HEK293T (cell line): ENCODE data around the gene OR51G1.
"Not testable (repeated sequence)": the region's sequence is repeated elsewhere in the genome, so short reads cannot be mapped to it uniquely, and the experiment has no call there.

ENCODE experiments used
- CTCF ChIA-PET: fragments of 350-600 bp; formaldehyde crosslinking; extraction: SDS; loops from one replicate; lab custom pipeline; 2021; ENCODE audit warnings: antibody characterized with exemption, inconsistent platforms; lab: Yijun Ruan, JAX
- POLR2A ChIA-PET: fragments of 350-600 bp; formaldehyde crosslinking; extraction: SDS; loops from one replicate; lab custom pipeline; 2020; ENCODE audit warnings: antibody characterized with exemption, inconsistent platforms; lab: Yijun Ruan, JAX
- DNase-seq: peaks from one replicate; pipeline ENCODE4 v3.0.0; 2012; ENCODE audit warnings: mixed read lengths; ENCODE audit errors: extremely low spot score
- ARNT ChIP-seq: fragments of 450-650 bp; IDR thresholded peaks from 2 replicates; pipeline ENCODE4 v1.6.1; 2017; ENCODE audit warnings: mild to moderate bottlenecking
- BHLHE40 ChIP-seq: fragments of 450-650 bp; IDR thresholded peaks from 2 replicates; pipeline ENCODE4 v1.6.1; 2016; ENCODE audit warnings: mild to moderate bottlenecking, moderate library complexity, borderline replicate concordance
- CTBP1 ChIP-seq: fragments of 450-650 bp; IDR thresholded peaks from 2 replicates; pipeline ENCODE4 v1.6.1; 2016; ENCODE audit warnings: borderline replicate concordance
- ELF4 ChIP-seq: fragments of 450-650 bp; IDR thresholded peaks from 2 replicates; pipeline ENCODE4 v1.6.1; 2017; ENCODE audit warnings: antibody characterized with exemption
- FOXA1 ChIP-seq: fragments of 450-650 bp; IDR thresholded peaks from 2 replicates; pipeline ENCODE4 v1.6.1; 2016; ENCODE audit warnings: mild to moderate bottlenecking
- FOXK2 ChIP-seq: fragments of 450-650 bp; IDR thresholded peaks from 2 replicates; pipeline ENCODE4 v1.6.1; 2016; ENCODE audit warnings: mild to moderate bottlenecking
- FOXM1 ChIP-seq: fragments of 450-650 bp; IDR thresholded peaks from 2 replicates; pipeline ENCODE4 v1.6.1; 2017; ENCODE audit warnings: mild to moderate bottlenecking, borderline replicate concordance
- HDGF ChIP-seq: fragments of 450-650 bp; IDR thresholded peaks from 2 replicates; pipeline ENCODE4 v1.6.1; 2017; ENCODE audit warnings: antibody characterized with exemption, borderline replicate concordance
- L3MBTL2 ChIP-seq: fragments of 450-650 bp; conservative IDR thresholded peaks from 2 replicates; pipeline ENCODE4 v1.6.1; 2016; ENCODE audit warnings: mild to moderate bottlenecking
- LEF1 ChIP-seq: fragments of 450-650 bp; IDR thresholded peaks from 2 replicates; pipeline ENCODE4 v1.6.1; 2017; ENCODE audit warnings: mild to moderate bottlenecking, borderline replicate concordance
- NFRKB ChIP-seq: fragments of 450-650 bp; IDR thresholded peaks from 2 replicates; pipeline ENCODE4 v1.6.1; 2016; ENCODE audit warnings: mild to moderate bottlenecking, moderate library complexity
- SP1 ChIP-seq: fragments of 450-650 bp; IDR thresholded peaks from 2 replicates; pipeline ENCODE4 v1.6.1; 2017
- SUZ12 ChIP-seq: fragments of 450-650 bp; IDR thresholded peaks from 2 replicates; pipeline ENCODE4 v1.6.1; 2016; ENCODE audit warnings: mild to moderate bottlenecking
- TARDBP ChIP-seq: fragments of 450-650 bp; IDR thresholded peaks from 2 replicates; pipeline ENCODE4 v1.6.1; 2016
- ZNF384 ChIP-seq: fragments of 450-650 bp; IDR thresholded peaks from 2 replicates; pipeline ENCODE4 v1.6.1; 2016
- TF ChIP-seq, protein P1 (sequence below): fragments of 450-650 bp; IDR thresholded peaks from 2 replicates; pipeline ENCODE4 v1.6.1; 2016

OR51G1 gene, protein sequence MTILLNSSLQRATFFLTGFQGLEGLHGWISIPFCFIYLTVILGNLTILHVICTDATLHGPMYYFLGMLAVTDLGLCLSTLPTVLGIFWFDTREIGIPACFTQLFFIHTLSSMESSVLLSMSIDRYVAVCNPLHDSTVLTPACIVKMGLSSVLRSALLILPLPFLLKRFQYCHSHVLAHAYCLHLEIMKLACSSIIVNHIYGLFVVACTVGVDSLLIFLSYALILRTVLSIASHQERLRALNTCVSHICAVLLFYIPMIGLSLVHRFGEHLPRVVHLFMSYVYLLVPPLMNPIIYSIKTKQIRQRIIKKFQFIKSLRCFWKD

DNA sequence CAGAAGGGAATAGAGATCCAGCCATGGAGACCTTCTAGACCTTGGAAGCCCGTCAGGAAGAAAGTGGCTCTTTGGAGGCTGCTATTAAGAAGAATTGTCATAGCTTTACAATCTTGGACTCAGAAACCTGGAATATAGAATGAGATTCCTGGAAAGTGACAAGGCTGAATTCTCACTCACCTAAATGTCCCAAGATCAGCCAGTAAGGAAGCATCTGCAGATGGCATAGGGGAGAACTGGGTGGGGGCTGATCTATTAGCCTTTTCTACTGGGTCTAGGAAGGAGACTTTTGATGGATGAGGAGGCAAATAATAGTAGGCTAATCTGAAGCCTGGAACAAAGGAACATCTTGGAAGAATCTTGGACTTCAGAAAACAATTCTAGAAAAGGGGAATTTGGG lies at the start of gene OR51G1:
Gene OR51G1, minus strand, starts transcription at position 101 of the 400 bp plus-strand sequence. Its CDS starts 0 bp downstream, at position 101.
- CTCF ChIA-PET: no interaction called here
- POLR2A ChIA-PET: no interaction called here

DNA sequence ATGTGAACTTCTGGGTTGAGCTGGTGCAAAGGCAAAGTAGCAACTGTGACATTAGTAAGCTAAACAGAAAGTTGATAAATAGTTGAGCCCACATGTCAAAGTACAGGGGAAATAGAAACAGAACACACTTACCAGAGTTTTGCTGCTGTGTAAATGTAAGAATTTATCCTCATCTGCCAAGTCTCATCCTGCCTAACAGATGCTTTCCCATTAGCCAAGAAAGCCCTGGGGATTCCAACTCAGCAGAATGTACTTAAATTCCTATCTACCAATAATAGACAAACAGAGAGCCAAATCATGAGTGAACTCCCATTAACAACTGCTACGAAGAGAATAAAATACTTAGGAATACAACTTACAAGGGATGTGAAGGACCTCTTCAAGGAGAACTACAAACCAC lies 38.7 kb upstream of the OR51G1 start:
- no peak for TF ChIP-seq ZNF384
- no peak for DNase-seq
- ChIA-PET POLR2A (no interaction called here), CTCF (no interaction called here)

More for the DNA sequence above, at the start of gene OR51G1:
- DNase-seq: no peak
- TF ChIP-seq SUZ12: no peak
- no peak for TF ChIP-seq SP1
- TF ChIP-seq CTBP1: no peak
- no peak for TF ChIP-seq NFRKB
- no peak for TF ChIP-seq FOXK2
- no peak for TF ChIP-seq TARDBP
- TF ChIP-seq BHLHE40: no peak
- no peak for TF ChIP-seq ELF4
- no peak for TF ChIP-seq HDGF
- no peak for TF ChIP-seq L3MBTL2
- no peak for TF ChIP-seq FOXA1
- no peak for TF ChIP-seq LEF1
- TF ChIP-seq FOXM1: no peak
- no peak for TF ChIP-seq ZNF384
- TF ChIP-seq ARNT: no peak
- TF ChIP-seq, protein P1, sequence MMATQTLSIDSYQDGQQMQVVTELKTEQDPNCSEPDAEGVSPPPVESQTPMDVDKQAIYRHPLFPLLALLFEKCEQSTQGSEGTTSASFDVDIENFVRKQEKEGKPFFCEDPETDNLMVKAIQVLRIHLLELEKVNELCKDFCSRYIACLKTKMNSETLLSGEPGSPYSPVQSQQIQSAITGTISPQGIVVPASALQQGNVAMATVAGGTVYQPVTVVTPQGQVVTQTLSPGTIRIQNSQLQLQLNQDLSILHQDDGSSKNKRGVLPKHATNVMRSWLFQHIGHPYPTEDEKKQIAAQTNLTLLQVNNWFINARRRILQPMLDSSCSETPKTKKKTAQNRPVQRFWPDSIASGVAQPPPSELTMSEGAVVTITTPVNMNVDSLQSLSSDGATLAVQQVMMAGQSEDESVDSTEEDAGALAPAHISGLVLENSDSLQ: no peak

DNA sequence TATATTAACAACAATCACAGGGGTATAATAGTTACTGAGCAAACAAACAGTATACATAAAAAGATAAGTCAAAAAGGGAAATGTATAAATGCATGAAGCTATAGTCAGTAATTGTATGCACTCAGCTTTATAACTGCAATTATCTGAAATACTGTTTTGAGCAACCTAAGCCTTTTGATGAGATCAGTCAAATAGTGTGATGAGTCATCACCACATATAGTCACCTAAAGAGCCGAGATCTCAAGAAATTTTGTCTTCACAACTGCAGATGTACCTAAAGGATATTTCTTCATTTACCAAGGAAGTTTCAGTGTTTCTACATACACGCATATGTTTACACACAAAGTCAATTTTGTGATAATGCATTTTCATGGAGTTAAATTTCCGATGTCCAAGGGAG lies 36.7 kb upstream of the OR51G1 start:
- DNase-seq: no peak
- POLR2A ChIA-PET: no interaction called here
- CTCF ChIA-PET: no interaction called here
- no peak for TF ChIP-seq SP1
- no peak for TF ChIP-seq FOXA1
- no peak for TF ChIP-seq BHLHE40
- TF ChIP-seq L3MBTL2: no peak
- TF ChIP-seq TARDBP: no peak
- TF ChIP-seq ZNF384: no peak
- no peak for TF ChIP-seq HDGF
- TF ChIP-seq ARNT: no peak
- TF ChIP-seq, protein P1: no peak

DNA sequence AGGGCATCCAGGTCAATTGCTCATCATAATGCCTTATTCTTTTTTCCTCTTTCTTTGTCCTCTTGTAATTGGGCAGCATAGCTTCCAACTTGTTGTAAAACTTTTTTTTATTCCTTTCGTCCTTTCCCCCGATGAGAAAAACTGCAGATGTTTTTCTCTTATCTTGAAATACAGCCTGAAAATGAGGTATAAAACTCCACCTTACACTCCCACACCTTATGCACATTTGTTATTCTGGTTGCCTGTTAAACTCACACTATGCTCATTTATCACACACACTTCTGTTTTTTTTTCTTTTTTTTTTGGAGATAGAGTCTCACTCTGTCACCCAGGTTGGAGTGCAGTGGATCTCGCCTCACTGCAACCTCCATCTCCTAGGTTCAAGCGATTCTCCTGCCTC lies 33.3 kb upstream of the OR51G1 start:
- TF ChIP-seq BHLHE40: no peak
- TF ChIP-seq SP1: no peak
- no peak for TF ChIP-seq FOXA1
- TF ChIP-seq HDGF: no peak
- TF ChIP-seq TARDBP: no peak
- no peak for TF ChIP-seq CTBP1
- TF ChIP-seq FOXM1: no peak
- TF ChIP-seq ZNF384: no peak
- TF ChIP-seq SUZ12: no peak
- ChIA-PET CTCF (no interaction called here), POLR2A (no interaction called here)
- DNase-seq: no peak

DNA sequence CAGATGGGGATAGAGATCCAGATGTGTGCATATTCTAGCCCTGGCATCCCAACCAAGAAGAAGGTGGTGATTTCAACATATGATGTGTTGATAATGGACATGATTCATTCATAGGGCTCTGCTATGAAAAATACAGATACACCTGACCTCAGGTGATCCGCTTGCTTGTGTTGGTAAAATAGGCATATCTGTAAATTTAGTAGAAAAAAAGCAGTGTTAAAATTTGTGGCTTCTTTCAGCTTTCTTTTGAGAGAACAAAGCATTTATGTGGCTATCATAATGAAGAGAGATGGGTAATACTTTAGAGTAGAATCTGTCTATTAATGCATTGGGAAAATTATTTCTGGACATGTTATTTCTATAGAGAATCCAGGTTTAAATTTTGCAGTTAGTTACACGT lies 31.5 kb upstream of the OR51G1 start, which contains the start of gene OR51A2:
Gene OR51A2, minus strand, starts transcription at position 101 of the 400 bp plus-strand sequence. Its CDS starts 0 bp downstream, at position 101.
- CTCF ChIA-PET, DNase-seq, POLR2A ChIA-PET: not testable (repeated sequence)

DNA sequence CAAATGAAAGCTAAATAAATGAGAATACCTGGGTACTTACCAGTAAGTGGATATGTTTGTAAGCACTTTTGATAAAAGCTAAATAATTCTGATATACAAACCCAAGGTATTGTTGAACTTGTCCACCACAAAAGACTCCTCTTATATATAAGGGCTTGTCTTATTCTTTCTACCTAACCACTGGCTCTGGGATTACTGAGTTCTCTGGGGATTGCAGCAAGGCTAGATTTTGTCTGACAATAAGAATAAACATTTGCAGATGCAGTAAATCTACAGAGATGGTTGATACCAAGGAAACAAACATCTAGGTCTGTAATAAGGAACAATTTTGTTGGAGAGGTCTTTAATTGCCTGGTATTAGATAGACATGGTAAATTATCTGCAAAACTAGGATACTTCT lies 23.4 kb upstream of the OR51G1 start, which contains the start of gene OR51A4:
Gene OR51A4, minus strand, starts transcription at position 101 of the 400 bp plus-strand sequence. CDS start 505 bp downstream, outside the sequence.
- ChIA-PET CTCF (no interaction called here), POLR2A (no interaction called here)
- DNase-seq: no peak
- no peak for TF ChIP-seq CTBP1
- TF ChIP-seq LEF1: no peak
- no peak for TF ChIP-seq L3MBTL2

DNA sequence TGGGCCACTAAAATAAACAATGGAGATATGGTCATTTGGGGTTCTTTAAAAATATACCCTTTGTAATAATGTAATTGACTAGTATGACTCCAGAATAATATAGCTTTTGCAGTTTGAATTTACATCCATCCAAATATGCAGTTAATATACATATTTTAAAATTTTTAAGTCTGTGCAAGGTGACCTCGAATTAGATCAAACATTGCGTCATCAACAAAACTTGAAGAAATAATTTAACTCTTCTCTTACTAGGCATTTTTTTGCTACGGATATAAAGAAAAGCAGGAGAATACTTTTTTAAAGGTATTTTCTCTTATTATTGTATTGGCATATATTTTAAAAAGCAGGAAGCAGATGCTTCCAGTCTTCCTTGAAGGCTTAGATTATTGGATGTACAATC lies 12.6 kb upstream of the OR51G1 start:
- no peak for TF ChIP-seq BHLHE40
- TF ChIP-seq LEF1: no peak
- TF ChIP-seq CTBP1: no peak
- TF ChIP-seq, protein P1: no peak
- TF ChIP-seq TARDBP: no peak
- TF ChIP-seq HDGF: no peak
- TF ChIP-seq ZNF384: no peak
- no peak for TF ChIP-seq FOXM1
- no peak for TF ChIP-seq ELF4
- TF ChIP-seq NFRKB: no peak
- no peak for TF ChIP-seq FOXK2
- no peak for TF ChIP-seq FOXA1
- no peak for TF ChIP-seq SP1
- no peak for TF ChIP-seq ARNT
- TF ChIP-seq SUZ12: no peak
- no peak for TF ChIP-seq L3MBTL2
- ChIA-PET CTCF (no interaction called here), POLR2A (no interaction called here)
- DNase-seq: no peak
